H9 (cell line): ENCODE measurements around the gene CAB39L. TPM values are rescaled to one million over a fixed set of nuclear protein-coding genes. Genes with fewer than 3 reads are reported as not detected.

Experiments used
- DNase-seq: peaks from one replicate; pipeline ENCODE4 v3.0.0-alpha.2; 2017
- H2AFZ ChIP-seq: one replicate; pipeline ENCODE4 v1.6.1; 2013; ENCODE audit warnings: mild to moderate bottlenecking, low read length, control low read depth, moderate library complexity
- H2AK5ac ChIP-seq: 2 replicates; pipeline ENCODE4 v1.6.1; 2013; ENCODE audit warnings: low read length, control low read depth, mixed read lengths; ENCODE audit not compliant: insufficient read length
- H2BK120ac ChIP-seq: one replicate; pipeline ENCODE4 v1.6.1; 2013; ENCODE audit warnings: low read depth, mild to moderate bottlenecking, low read length, control low read depth, inconsistent platforms; ENCODE audit not compliant: poor library complexity, severe bottlenecking
- H2BK12ac ChIP-seq: 2 replicates; pipeline ENCODE4 v1.6.1; 2013; ENCODE audit warnings: low read length, control low read depth, mixed read lengths, low read depth; ENCODE audit not compliant: insufficient read length
- H2BK15ac ChIP-seq: 2 replicates; pipeline ENCODE4 v1.6.1; 2013; ENCODE audit warnings: low read depth, low read length, control low read depth
- H2BK20ac ChIP-seq: one replicate; pipeline ENCODE4 v1.6.1; 2013; ENCODE audit warnings: low read depth, mild to moderate bottlenecking, low read length, control low read depth, inconsistent platforms; ENCODE audit not compliant: poor library complexity, severe bottlenecking
- H2BK5ac ChIP-seq: 2 replicates; pipeline ENCODE4 v1.6.1; 2013; ENCODE audit warnings: low read length, control low read depth, mixed read lengths; ENCODE audit not compliant: insufficient read length
- H3K14ac ChIP-seq: 2 replicates; pipeline ENCODE4 v1.6.1; 2013; ENCODE audit warnings: low read length, control low read depth; ENCODE audit not compliant: insufficient read depth
- H3K18ac ChIP-seq: 2 replicates; pipeline ENCODE4 v1.6.1; 2013; ENCODE audit warnings: low read depth, mild to moderate bottlenecking, mixed read lengths, low read length, control low read depth; ENCODE audit not compliant: insufficient read length
- H3K23ac ChIP-seq: 2 replicates; pipeline ENCODE4 v1.6.1; 2013; ENCODE audit warnings: low read length, control low read depth, mixed read lengths, low read depth; ENCODE audit not compliant: insufficient read length
- H3K23me2 ChIP-seq: 2 replicates; pipeline ENCODE4 v1.6.1; 2013; ENCODE audit warnings: low read depth, mild to moderate bottlenecking, mixed read lengths, low read length, control low read depth; ENCODE audit not compliant: insufficient read length, poor library complexity, severe bottlenecking
- H3K27ac ChIP-seq: 2 replicates; pipeline ENCODE4 v1.5.1; 2013; ENCODE audit warnings: low read length, control low read depth, mixed read lengths, low read depth; ENCODE audit not compliant: insufficient read length
- H3K27me3 ChIP-seq: 2 replicates; pipeline ENCODE4 v1.6.1; 2013; ENCODE audit warnings: low read length, control low read depth, inconsistent platforms; ENCODE audit not compliant: insufficient read depth
- H3K4ac ChIP-seq: 2 replicates; pipeline ENCODE4 v1.6.1; 2013; ENCODE audit warnings: low read depth, mild to moderate bottlenecking, control low read depth, inconsistent platforms, low read length, moderate library complexity
- H3K4me1 ChIP-seq: 2 replicates; pipeline ENCODE4 v1.6.1; 2013; ENCODE audit warnings: low read length, control low read depth, inconsistent platforms; ENCODE audit not compliant: insufficient read depth
- H3K4me2 ChIP-seq: 2 replicates; pipeline ENCODE4 v1.6.1; 2013; ENCODE audit warnings: low read length, control low read depth, mixed read lengths; ENCODE audit not compliant: insufficient read length, insufficient read depth
- H3K56ac ChIP-seq: 2 replicates; pipeline ENCODE4 v1.6.1; 2013; ENCODE audit warnings: low read depth, mild to moderate bottlenecking, mixed read lengths, low read length, control low read depth; ENCODE audit not compliant: insufficient read length
- H3K79me1 ChIP-seq: 2 replicates; pipeline ENCODE4 v1.6.1; 2013; ENCODE audit warnings: low read depth, mild to moderate bottlenecking, moderate library complexity, low read length, control low read depth, inconsistent platforms; ENCODE audit not compliant: insufficient read depth, poor library complexity, severe bottlenecking
- H3K79me2 ChIP-seq: 2 replicates; pipeline ENCODE4 v1.6.1; 2013; ENCODE audit warnings: low read length, control low read depth, inconsistent platforms; ENCODE audit not compliant: insufficient read depth
- H3K9ac ChIP-seq: 2 replicates; pipeline ENCODE4 v1.6.1; 2013; ENCODE audit warnings: low read length, control low read depth, mixed read lengths; ENCODE audit not compliant: insufficient read length; ENCODE audit errors: extremely low read depth
- H3K9me3 ChIP-seq: one replicate; pipeline ENCODE4 v1.6.1; 2013; ENCODE audit warnings: low read depth, low read length, inconsistent platforms; ENCODE audit not compliant: control insufficient read depth
- H3T11ph ChIP-seq: one replicate; pipeline ENCODE4 v1.6.1; 2013; ENCODE audit warnings: mild to moderate bottlenecking, low read length, control low read depth, inconsistent platforms
- H4K20me1 ChIP-seq: one replicate; pipeline ENCODE4 v1.6.1; 2013; ENCODE audit not compliant: control insufficient read depth, insufficient read length, insufficient read depth
- H4K5ac ChIP-seq: 2 replicates; pipeline ENCODE4 v1.6.1; 2013; ENCODE audit warnings: low read depth, mild to moderate bottlenecking, mixed read lengths, low read length, control low read depth; ENCODE audit not compliant: insufficient read length
- H4K8ac ChIP-seq: replicated peaks from 2 replicates; pipeline ENCODE4 v1.6.1; 2013; ENCODE audit warnings: low read length, control low read depth, mixed read lengths, low read depth; ENCODE audit not compliant: insufficient read length
- H4K91ac ChIP-seq: 2 replicates; pipeline ENCODE4 v1.6.1; 2013; ENCODE audit warnings: low read depth, mild to moderate bottlenecking, moderate library complexity, mixed read lengths, low read length, control low read depth; ENCODE audit not compliant: insufficient read length
- H3K27ac Mint-ChIP-seq, 3 experiments: 2 replicates in 2 of 3; 3 replicates in 1 of 3; pipeline ENCODE4 v1.8.0; 2020 to 2021; ENCODE audit warnings: mixed read lengths in 3 of 3, mild to moderate bottlenecking in 1 of 3, moderate library complexity in 1 of 3
- H3K27me3 Mint-ChIP-seq: 2 replicates; pipeline ENCODE4 v1.8.0; 2021; ENCODE audit warnings: low read depth, mild to moderate bottlenecking, moderate library complexity, mixed read lengths
- H3K36me3 Mint-ChIP-seq, 3 experiments: 2 replicates in 2 of 3; 3 replicates in 1 of 3; pipeline ENCODE4 v1.8.0; 2020 to 2021; ENCODE audit warnings: low read depth in 3 of 3, mixed read lengths in 3 of 3; ENCODE audit not compliant: insufficient read depth in 1 of 3
- H3K4me1 Mint-ChIP-seq, 2 experiments: 2 replicates each; pipeline ENCODE4 v1.8.0; 2020; ENCODE audit warnings: mixed read lengths in 2 of 2
- H3K4me3 Mint-ChIP-seq, 2 experiments: 2 replicates in 1 of 2; 3 replicates in 1 of 2; pipeline ENCODE4 v1.8.0; 2020 to 2021; ENCODE audit warnings: mild to moderate bottlenecking in 2 of 2, mixed read lengths in 2 of 2, moderate library complexity in 1 of 2
- H3K9me3 Mint-ChIP-seq, 2 experiments: 2 replicates in 1 of 2; 3 replicates in 1 of 2; pipeline ENCODE4 v1.8.0; 2020; ENCODE audit warnings: mild to moderate bottlenecking in 2 of 2, mixed read lengths in 2 of 2, moderate library complexity in 1 of 2
- CTCF ChIP-seq: fragments of 200-600 bp; sonication (generic); conservative IDR thresholded peaks from 3 replicates; pipeline ENCODE4 v1.8.0; 2021; ENCODE audit warnings: antibody characterized with exemption, mild to moderate bottlenecking
- WGBS: extraction: QIAGEN DNeasy Blood & Tissue Kit; methylation state at CpG from one replicate; pipeline ENCODE4 v1.1.7; 2013; ENCODE audit warnings: missing lambda C conversion rate, low lambda C conversion rate, mixed read lengths; ENCODE audit not compliant: insufficient read length; ENCODE audit errors: extremely low coverage; 5-methylcytosine and 5-hydroxymethylcytosine counted together
- total RNA-seq: library from RNA; stranded (reverse); gene quantifications from 2 replicates; pipeline ENCODE4 v1.2.1, GENCODE V29; 2021

The CAB39L gene
- total RNA-seq, 1 experiment from 2014 or later = 6.0 TPM

DNA sequence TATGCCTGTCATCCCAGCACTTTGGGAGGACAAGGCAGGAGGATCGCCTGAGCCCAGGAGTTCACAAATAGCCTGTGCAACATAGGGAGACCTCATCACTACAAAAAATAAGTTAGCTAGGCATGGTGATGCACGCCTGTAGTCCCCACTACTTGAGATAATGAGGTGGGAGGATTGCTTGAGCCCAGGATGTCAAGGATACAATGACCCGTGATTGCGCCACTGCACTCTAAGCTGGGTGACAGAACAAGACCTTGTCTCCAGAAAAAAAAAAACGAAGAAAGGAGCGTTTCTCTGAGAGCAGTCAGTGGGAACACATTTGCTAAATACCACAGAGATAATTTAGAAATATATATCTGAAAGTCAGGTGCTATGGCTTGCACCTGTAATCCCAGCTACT, 184.3 kb downstream of the CAB39L start:
- Histone ChIP-seq H2BK120ac (no peak overlapping the region), H3K4me1 (no peaks in the 10 kb centered on the region), H4K20me1 (no peaks in the 10 kb centered on the region), H4K8ac (no peak overlapping the region), H3K4me2 (no peak overlapping the region), H2BK12ac (no peak overlapping the region), H4K91ac (no peak overlapping the region), H2BK15ac (no peak overlapping the region), H3K4ac (no peak overlapping the region), H3K18ac (no peak overlapping the region), H3K9me3 (no peaks in the 10 kb centered on the region), H3K23ac (no peak overlapping the region), H3K79me2 (no peaks in the 10 kb centered on the region), H3K27ac (no peak overlapping the region), H3K79me1 (no peaks in the 10 kb centered on the region), H2BK20ac (no peak overlapping the region), H2BK5ac (no peak overlapping the region), H3T11ph (no peak overlapping the region), H3K23me2 (no peaks in the 10 kb centered on the region), H3K14ac (no peak overlapping the region), H3K56ac (no peak overlapping the region), H2AK5ac (no peak overlapping the region), H3K9ac (no peak overlapping the region), H2AFZ (no peak overlapping the region), H3K27me3 (no peaks in the 10 kb centered on the region), H4K5ac (no peak overlapping the region)
- Mint-ChIP-seq H3K27me3 (no peaks in the 10 kb centered on the region), H3K36me3 (peaks cover 0 to 3% (median 0%) of the 10 kb centered on the region in 3 experiments; a peak in 3 of 7 replicates), H3K4me1 (peaks cover 11 to 16% of the 10 kb centered on the region in 2 experiments), H3K4me3 (no peak overlapping the region), H3K27ac (no peak overlapping the region; a peak in 1 of 7 replicates), H3K9me3 (no peaks in the 10 kb centered on the region)
- WGBS = no CpG with 5 or more reads among the region's 6 CpGs
- no peak for DNase-seq
- TF ChIP-seq CTCF = no peak

Other genes with a start within 250 kb of the CAB39L start
- not detected in 2 replicates for gene MLNR, start 223.7 kb downstream of the CAB39L start, total RNA-seq
- 3.9 and 4.9 TPM in 2 replicates for gene CDADC1, start 196.1 kb downstream of the CAB39L start, total RNA-seq
- 4.9 and 5.7 TPM in 2 replicates for gene SETDB2, start 210 bp upstream of the CAB39L start, total RNA-seq
- gene PHF11, start 51.9 kb upstream of the CAB39L start, total RNA-seq = 11.5 and 13.5 TPM in 2 replicates
- 26.1 and 26.9 TPM in 2 replicates for gene RCBTB1, start 141.5 kb upstream of the CAB39L start, total RNA-seq
- 0.33 and 0.42 TPM in 2 replicates for gene ARL11, start 184.4 kb upstream of the CAB39L start, total RNA-seq
- gene EBPL, start 247.4 kb upstream of the CAB39L start, total RNA-seq = 65.9 and 70.1 TPM in 2 replicates